ENCODE results near the gene PFKL.

- no peak for TF ChIP-seq CTCF (IDR thresholded peaks at IDR 0.05)
- no peak for TF ChIP-seq POLR2AphosphoS5 (IDR thresholded peaks at IDR 0.05)
- TF ChIP-seq POLR2A (IDR thresholded peaks at IDR 0.05) = no peak
These were observed 45.8 kb upstream of the PFKL start for GRCh38 chr21:44253832-44254710.
